Middle frontal gyrus (tissue), 1 donor: ENCODE results near the gene MICAL2.

ENCODE experiments used
- DNase-seq: peaks from one replicate; pipeline ENCODE4 v3.0.0-alpha.2; 2015; ENCODE audit warnings: low spot score; ENCODE audit errors: extremely low spot score

The MICAL2 gene

GRCh38 chr11:12110201-12110713 lies at the start of gene MICAL2:
Gene MICAL2, plus strand, starts transcription at chr11:12110590. Its CDS starts 51,566 bp downstream, at chr11:12162156.
- DNase-seq: peak; percentile 84

GRCh38 chr11:12061851-12062560 lies 48.4 kb upstream of the MICAL2 start:
- DNase-seq: no peak

- no peak for DNase-seq
Observed at GRCh38 chr11:12063251-12063650, 47.1 kb upstream of the MICAL2 start.

- no peak for DNase-seq
Observed at GRCh38 chr11:12064136-12064953, 46.0 kb upstream of the MICAL2 start.

GRCh38 chr11:12064954-12065280 lies 45.5 kb upstream of the MICAL2 start:
- no peak for DNase-seq

GRCh38 chr11:12066056-12066798 lies 44.2 kb upstream of the MICAL2 start:
- no peak for DNase-seq

- DNase-seq: peak; percentile 37
Observed at GRCh38 chr11:12066799-12067508, 43.4 kb upstream of the MICAL2 start.

- DNase-seq: no peak
Observed at GRCh38 chr11:12067796-12068357, 42.5 kb upstream of the MICAL2 start.

GRCh38 chr11:12069066-12069676 lies 41.2 kb upstream of the MICAL2 start:
- DNase-seq: no peak

GRCh38 chr11:12070446-12071267 lies 39.7 kb upstream of the MICAL2 start:
- no peak for DNase-seq

- no peak for DNase-seq
Observed at GRCh38 chr11:12071574-12071973, 38.8 kb upstream of the MICAL2 start.

- no peak for DNase-seq
Observed at GRCh38 chr11:12073436-12073835, 37.0 kb upstream of the MICAL2 start.

GRCh38 chr11:12073886-12074285 lies 36.5 kb upstream of the MICAL2 start:
- DNase-seq: no peak

- DNase-seq: no peak
Observed at GRCh38 chr11:12074529-12075195, 35.7 kb upstream of the MICAL2 start.

- no peak for DNase-seq
Observed at GRCh38 chr11:12075291-12075690, 35.1 kb upstream of the MICAL2 start.

- DNase-seq: no peak
Observed at GRCh38 chr11:12075822-12076821, 34.3 kb upstream of the MICAL2 start.

- no peak for DNase-seq
Observed at GRCh38 chr11:12076840-12077534, 33.4 kb upstream of the MICAL2 start.
